H9 (cell line): ENCODE data around the gene TSPAN11. TPM values are rescaled to one million over a fixed set of nuclear protein-coding genes. Genes with fewer than 3 reads are reported as not detected.

ENCODE experiments used
- DNase-seq: peaks from one replicate; pipeline ENCODE4 v3.0.0-alpha.2; 2017
- H2AFZ ChIP-seq: one replicate; pipeline ENCODE4 v1.6.1; 2013; ENCODE audit warnings: mild to moderate bottlenecking, low read length, control low read depth, moderate library complexity
- H2AK5ac ChIP-seq: 2 replicates; pipeline ENCODE4 v1.6.1; 2013; ENCODE audit warnings: low read length, control low read depth, mixed read lengths; ENCODE audit not compliant: insufficient read length
- H2BK120ac ChIP-seq: one replicate; pipeline ENCODE4 v1.6.1; 2013; ENCODE audit warnings: low read depth, mild to moderate bottlenecking, low read length, control low read depth, inconsistent platforms; ENCODE audit not compliant: poor library complexity, severe bottlenecking
- H2BK12ac ChIP-seq: 2 replicates; pipeline ENCODE4 v1.6.1; 2013; ENCODE audit warnings: low read length, control low read depth, mixed read lengths, low read depth; ENCODE audit not compliant: insufficient read length
- H2BK15ac ChIP-seq: 2 replicates; pipeline ENCODE4 v1.6.1; 2013; ENCODE audit warnings: low read depth, low read length, control low read depth
- H2BK20ac ChIP-seq: one replicate; pipeline ENCODE4 v1.6.1; 2013; ENCODE audit warnings: low read depth, mild to moderate bottlenecking, low read length, control low read depth, inconsistent platforms; ENCODE audit not compliant: poor library complexity, severe bottlenecking
- H2BK5ac ChIP-seq: 2 replicates; pipeline ENCODE4 v1.6.1; 2013; ENCODE audit warnings: low read length, control low read depth, mixed read lengths; ENCODE audit not compliant: insufficient read length
- H3K14ac ChIP-seq: 2 replicates; pipeline ENCODE4 v1.6.1; 2013; ENCODE audit warnings: low read length, control low read depth; ENCODE audit not compliant: insufficient read depth
- H3K18ac ChIP-seq: 2 replicates; pipeline ENCODE4 v1.6.1; 2013; ENCODE audit warnings: low read depth, mild to moderate bottlenecking, mixed read lengths, low read length, control low read depth; ENCODE audit not compliant: insufficient read length
- H3K23ac ChIP-seq: 2 replicates; pipeline ENCODE4 v1.6.1; 2013; ENCODE audit warnings: low read length, control low read depth, mixed read lengths, low read depth; ENCODE audit not compliant: insufficient read length
- H3K23me2 ChIP-seq: 2 replicates; pipeline ENCODE4 v1.6.1; 2013; ENCODE audit warnings: low read depth, mild to moderate bottlenecking, mixed read lengths, low read length, control low read depth; ENCODE audit not compliant: insufficient read length, poor library complexity, severe bottlenecking
- H3K27ac ChIP-seq: 2 replicates; pipeline ENCODE4 v1.5.1; 2013; ENCODE audit warnings: low read length, control low read depth, mixed read lengths, low read depth; ENCODE audit not compliant: insufficient read length
- H3K27me3 ChIP-seq: 2 replicates; pipeline ENCODE4 v1.6.1; 2013; ENCODE audit warnings: low read length, control low read depth, inconsistent platforms; ENCODE audit not compliant: insufficient read depth
- H3K4ac ChIP-seq: 2 replicates; pipeline ENCODE4 v1.6.1; 2013; ENCODE audit warnings: low read depth, mild to moderate bottlenecking, control low read depth, inconsistent platforms, low read length, moderate library complexity
- H3K4me1 ChIP-seq: 2 replicates; pipeline ENCODE4 v1.6.1; 2013; ENCODE audit warnings: low read length, control low read depth, inconsistent platforms; ENCODE audit not compliant: insufficient read depth
- H3K4me2 ChIP-seq: 2 replicates; pipeline ENCODE4 v1.6.1; 2013; ENCODE audit warnings: low read length, control low read depth, mixed read lengths; ENCODE audit not compliant: insufficient read length, insufficient read depth
- H3K56ac ChIP-seq: 2 replicates; pipeline ENCODE4 v1.6.1; 2013; ENCODE audit warnings: low read depth, mild to moderate bottlenecking, mixed read lengths, low read length, control low read depth; ENCODE audit not compliant: insufficient read length
- H3K79me1 ChIP-seq: 2 replicates; pipeline ENCODE4 v1.6.1; 2013; ENCODE audit warnings: low read depth, mild to moderate bottlenecking, moderate library complexity, low read length, control low read depth, inconsistent platforms; ENCODE audit not compliant: insufficient read depth, poor library complexity, severe bottlenecking
- H3K79me2 ChIP-seq: 2 replicates; pipeline ENCODE4 v1.6.1; 2013; ENCODE audit warnings: low read length, control low read depth, inconsistent platforms; ENCODE audit not compliant: insufficient read depth
- H3K9ac ChIP-seq: 2 replicates; pipeline ENCODE4 v1.6.1; 2013; ENCODE audit warnings: low read length, control low read depth, mixed read lengths; ENCODE audit not compliant: insufficient read length; ENCODE audit errors: extremely low read depth
- H3K9me3 ChIP-seq: one replicate; pipeline ENCODE4 v1.6.1; 2013; ENCODE audit warnings: low read depth, low read length, inconsistent platforms; ENCODE audit not compliant: control insufficient read depth
- H3T11ph ChIP-seq: one replicate; pipeline ENCODE4 v1.6.1; 2013; ENCODE audit warnings: mild to moderate bottlenecking, low read length, control low read depth, inconsistent platforms
- H4K20me1 ChIP-seq: one replicate; pipeline ENCODE4 v1.6.1; 2013; ENCODE audit not compliant: control insufficient read depth, insufficient read length, insufficient read depth
- H4K5ac ChIP-seq: 2 replicates; pipeline ENCODE4 v1.6.1; 2013; ENCODE audit warnings: low read depth, mild to moderate bottlenecking, mixed read lengths, low read length, control low read depth; ENCODE audit not compliant: insufficient read length
- H4K8ac ChIP-seq: replicated peaks from 2 replicates; pipeline ENCODE4 v1.6.1; 2013; ENCODE audit warnings: low read length, control low read depth, mixed read lengths, low read depth; ENCODE audit not compliant: insufficient read length
- H4K91ac ChIP-seq: 2 replicates; pipeline ENCODE4 v1.6.1; 2013; ENCODE audit warnings: low read depth, mild to moderate bottlenecking, moderate library complexity, mixed read lengths, low read length, control low read depth; ENCODE audit not compliant: insufficient read length
- H3K27ac Mint-ChIP-seq, 3 experiments: 2 replicates in 2 of 3; 3 replicates in 1 of 3; pipeline ENCODE4 v1.8.0; 2020 to 2021; ENCODE audit warnings: mixed read lengths in 3 of 3, mild to moderate bottlenecking in 1 of 3, moderate library complexity in 1 of 3
- H3K27me3 Mint-ChIP-seq: 2 replicates; pipeline ENCODE4 v1.8.0; 2021; ENCODE audit warnings: low read depth, mild to moderate bottlenecking, moderate library complexity, mixed read lengths
- H3K36me3 Mint-ChIP-seq, 3 experiments: 2 replicates in 2 of 3; 3 replicates in 1 of 3; pipeline ENCODE4 v1.8.0; 2020 to 2021; ENCODE audit warnings: low read depth in 3 of 3, mixed read lengths in 3 of 3; ENCODE audit not compliant: insufficient read depth in 1 of 3
- H3K4me1 Mint-ChIP-seq, 2 experiments: 2 replicates each; pipeline ENCODE4 v1.8.0; 2020; ENCODE audit warnings: mixed read lengths in 2 of 2
- H3K4me3 Mint-ChIP-seq, 2 experiments: 2 replicates in 1 of 2; 3 replicates in 1 of 2; pipeline ENCODE4 v1.8.0; 2020 to 2021; ENCODE audit warnings: mild to moderate bottlenecking in 2 of 2, mixed read lengths in 2 of 2, moderate library complexity in 1 of 2
- H3K9me3 Mint-ChIP-seq, 2 experiments: 2 replicates in 1 of 2; 3 replicates in 1 of 2; pipeline ENCODE4 v1.8.0; 2020; ENCODE audit warnings: mild to moderate bottlenecking in 2 of 2, mixed read lengths in 2 of 2, moderate library complexity in 1 of 2
- WGBS: extraction: QIAGEN DNeasy Blood & Tissue Kit; methylation state at CpG from one replicate; pipeline ENCODE4 v1.1.7; 2013; ENCODE audit warnings: missing lambda C conversion rate, low lambda C conversion rate, mixed read lengths; ENCODE audit not compliant: insufficient read length; ENCODE audit errors: extremely low coverage; 5-methylcytosine and 5-hydroxymethylcytosine counted together
- total RNA-seq: library from RNA; stranded (reverse); gene quantifications from 2 replicates; pipeline ENCODE4 v1.2.1, GENCODE V29; 2021
- TF ChIP-seq, protein P1 (sequence below): fragments of 200-600 bp; sonication (generic); conservative IDR thresholded peaks from 3 replicates; pipeline ENCODE4 v1.8.0; 2021; ENCODE audit warnings: antibody characterized with exemption, mild to moderate bottlenecking

Gene TSPAN11
- total RNA-seq, 1 experiment from 2014 or later, result 4.2 TPM

DNA sequence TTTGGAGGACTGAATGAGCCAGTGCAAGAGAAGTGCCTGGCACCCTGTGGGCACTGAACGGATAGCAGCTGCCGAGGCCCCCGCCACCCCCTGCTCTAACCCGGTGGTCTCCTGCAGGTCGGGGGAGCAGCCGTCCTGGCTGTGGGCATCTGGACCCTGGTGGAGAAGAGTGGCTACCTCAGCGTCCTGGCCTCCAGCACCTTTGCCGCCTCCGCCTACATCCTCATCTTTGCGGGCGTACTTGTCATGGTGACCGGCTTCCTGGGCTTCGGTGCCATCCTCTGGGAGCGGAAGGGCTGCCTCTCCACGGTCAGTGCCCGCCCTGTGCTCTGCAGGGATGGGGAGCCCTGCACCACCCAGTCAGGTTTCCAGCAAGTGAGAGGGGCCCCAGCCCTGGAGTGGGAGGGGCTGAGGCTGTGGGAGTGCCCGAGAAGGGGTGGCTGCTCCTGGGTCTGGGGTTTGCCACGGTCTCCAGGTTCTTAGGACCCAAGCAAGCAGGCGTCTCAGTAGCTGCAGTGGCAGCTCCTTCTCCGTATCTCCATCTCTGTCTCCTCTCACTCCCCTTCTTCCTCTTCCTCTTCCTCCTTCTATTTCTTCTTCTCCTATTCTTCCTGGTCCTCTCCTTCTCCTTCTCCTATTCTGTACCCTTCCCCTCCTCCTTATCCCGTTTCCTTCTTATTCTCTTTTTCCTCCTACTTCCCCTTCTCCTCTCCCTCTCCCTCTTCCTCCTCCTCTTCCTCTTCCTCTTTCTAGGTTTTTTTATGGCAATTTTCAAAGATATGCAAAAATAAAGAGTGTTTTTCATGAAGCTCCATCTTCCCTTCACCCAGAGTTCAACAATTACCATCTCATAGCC, 37.4 kb downstream of the TSPAN11 start:
- no peak overlapping the region for H3K4me2 ChIP-seq
- H3K4me3 Mint-ChIP-seq, result no peak overlapping the region
- no peak for DNase-seq
- H3K27ac Mint-ChIP-seq, result no peak overlapping the region
- H2BK20ac ChIP-seq, result no peak overlapping the region
- peaks cover 6 to 7% of the 10 kb centered on the region in 2 experiments for H3K4me1 Mint-ChIP-seq
- peaks cover 3% of the 10 kb centered on the region for H3K27me3 Mint-ChIP-seq
- no peaks in the 10 kb centered on the region for H3K79me1 ChIP-seq
- no peaks in the 10 kb centered on the region for H3K36me3 Mint-ChIP-seq
- H3K23me2 ChIP-seq, result no peaks in the 10 kb centered on the region
- no peak overlapping the region for H2BK120ac ChIP-seq
- H3K27me3 ChIP-seq, result 0 out of 2 replicates have a peak, but pooled peaks cover 3% of the 10 kb centered on the region
- no peak overlapping the region for H4K91ac ChIP-seq
- 100% methylated on average over 1 of the region's 21 CpGs for WGBS
- H3K56ac ChIP-seq, result no peak overlapping the region
- H3K9ac ChIP-seq, result no peak overlapping the region
- no peak overlapping the region for H4K5ac ChIP-seq
- no peaks in the 10 kb centered on the region for H3K9me3 Mint-ChIP-seq
- no peaks in the 10 kb centered on the region for H3K4me1 ChIP-seq
- no peak overlapping the region for H4K8ac ChIP-seq
- no peaks in the 10 kb centered on the region for H3K79me2 ChIP-seq
- no peak overlapping the region for H3K4ac ChIP-seq
- H3T11ph ChIP-seq, result no peak overlapping the region
- no peak overlapping the region for H2AK5ac ChIP-seq
- TF ChIP-seq, protein P1, sequence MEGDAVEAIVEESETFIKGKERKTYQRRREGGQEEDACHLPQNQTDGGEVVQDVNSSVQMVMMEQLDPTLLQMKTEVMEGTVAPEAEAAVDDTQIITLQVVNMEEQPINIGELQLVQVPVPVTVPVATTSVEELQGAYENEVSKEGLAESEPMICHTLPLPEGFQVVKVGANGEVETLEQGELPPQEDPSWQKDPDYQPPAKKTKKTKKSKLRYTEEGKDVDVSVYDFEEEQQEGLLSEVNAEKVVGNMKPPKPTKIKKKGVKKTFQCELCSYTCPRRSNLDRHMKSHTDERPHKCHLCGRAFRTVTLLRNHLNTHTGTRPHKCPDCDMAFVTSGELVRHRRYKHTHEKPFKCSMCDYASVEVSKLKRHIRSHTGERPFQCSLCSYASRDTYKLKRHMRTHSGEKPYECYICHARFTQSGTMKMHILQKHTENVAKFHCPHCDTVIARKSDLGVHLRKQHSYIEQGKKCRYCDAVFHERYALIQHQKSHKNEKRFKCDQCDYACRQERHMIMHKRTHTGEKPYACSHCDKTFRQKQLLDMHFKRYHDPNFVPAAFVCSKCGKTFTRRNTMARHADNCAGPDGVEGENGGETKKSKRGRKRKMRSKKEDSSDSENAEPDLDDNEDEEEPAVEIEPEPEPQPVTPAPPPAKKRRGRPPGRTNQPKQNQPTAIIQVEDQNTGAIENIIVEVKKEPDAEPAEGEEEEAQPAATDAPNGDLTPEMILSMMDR, result no peak
- H2AFZ ChIP-seq, result no peak overlapping the region
- H4K20me1 ChIP-seq, result no peaks in the 10 kb centered on the region
- no peak overlapping the region for H2BK12ac ChIP-seq
- H3K18ac ChIP-seq, result no peak overlapping the region
- H3K27ac ChIP-seq, result no peak overlapping the region
- H3K23ac ChIP-seq, result no peak overlapping the region
- no peak overlapping the region for H3K14ac ChIP-seq
- H3K9me3 ChIP-seq, result no peaks in the 10 kb centered on the region
- no peak overlapping the region for H2BK15ac ChIP-seq
- no peak overlapping the region for H2BK5ac ChIP-seq
